Measurements from ENCODE around the gene MAK.
A peak's percentile ranks its signal among the peaks of the same experiment; 100 is the strongest.
"Not testable (repeated sequence)": the region's sequence is repeated elsewhere in the genome, so short reads cannot be mapped to it uniquely, and the experiment has no call there.

MAK gene

GRCh38 chr6:10771371-10771894, 66.9 kb downstream of the MAK start:
- no peak for DNase-seq

- no peak for DNase-seq
Observed at GRCh38 chr6:10769419-10769818, 68.9 kb downstream of the MAK start.

DNA sequence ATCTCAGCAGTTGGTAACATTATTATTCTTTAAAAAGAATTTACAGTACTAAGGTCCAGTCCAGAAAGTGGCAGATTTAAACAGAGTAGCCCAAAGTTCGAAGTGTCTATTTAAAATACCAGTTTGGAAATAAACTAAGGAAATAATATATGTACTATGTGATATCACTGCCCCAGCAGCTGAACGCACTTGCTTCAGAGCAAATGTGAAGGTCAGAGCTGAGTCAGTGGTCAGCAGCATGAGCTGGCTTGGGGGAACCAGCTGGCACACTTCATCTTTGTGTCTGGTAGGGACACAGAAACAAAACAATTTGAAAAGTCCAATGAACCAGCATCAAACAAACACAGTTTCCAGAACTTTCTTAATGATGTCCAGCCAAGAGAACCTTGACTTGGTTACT, 75.3 kb downstream of the MAK start:
- DNase-seq: peak; percentile 17

GRCh38 chr6:10759884-10760329, 78.4 kb downstream of the MAK start:
- DNase-seq: no peak

DNA sequence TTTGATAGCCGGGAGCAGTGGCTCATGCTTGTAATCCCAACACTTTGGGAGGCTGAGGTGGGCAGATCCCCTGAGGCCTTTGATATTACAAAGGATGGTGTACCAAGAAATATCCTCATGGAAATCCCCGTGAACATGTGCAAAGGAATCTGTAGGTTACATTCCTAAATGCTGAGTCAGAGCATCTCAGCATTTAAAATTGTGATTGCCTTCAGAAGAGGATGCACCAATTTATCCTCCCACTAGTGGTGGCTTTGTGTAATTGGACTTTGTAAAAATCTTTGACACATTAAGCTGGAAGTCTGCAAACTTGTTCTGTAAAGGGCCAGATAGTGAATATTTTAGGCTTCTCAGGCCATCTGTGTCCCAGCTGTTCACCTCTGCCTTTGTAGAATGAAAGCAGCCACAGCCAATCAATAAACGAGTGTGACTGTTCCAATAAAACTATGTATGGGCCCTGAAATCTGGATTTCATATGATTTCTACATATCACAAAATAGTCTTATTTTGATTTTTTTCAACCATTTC, 79.0 kb downstream of the MAK start:
- DNase-seq: peak; percentile 46

DNA sequence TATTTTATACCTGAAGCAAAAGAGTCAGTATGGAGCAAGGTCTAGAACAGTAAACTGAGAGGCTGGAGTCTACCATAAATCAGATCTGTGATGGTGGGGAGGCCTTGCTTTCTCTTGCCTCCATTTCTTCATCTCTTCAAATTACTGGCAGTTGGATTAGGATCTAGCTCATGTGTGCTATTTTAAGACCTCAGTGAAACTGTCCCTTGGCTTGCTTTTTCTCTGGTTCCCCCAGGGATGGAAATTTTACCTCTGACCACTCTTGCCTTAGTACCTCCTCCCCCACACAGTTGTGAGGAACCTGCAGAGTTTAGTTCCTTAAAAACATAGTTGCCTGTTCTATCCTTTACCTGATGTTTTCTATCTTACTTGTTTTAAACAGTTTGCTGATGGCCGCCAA, 82.3 kb downstream of the MAK start:
- DNase-seq: no peak

DNA sequence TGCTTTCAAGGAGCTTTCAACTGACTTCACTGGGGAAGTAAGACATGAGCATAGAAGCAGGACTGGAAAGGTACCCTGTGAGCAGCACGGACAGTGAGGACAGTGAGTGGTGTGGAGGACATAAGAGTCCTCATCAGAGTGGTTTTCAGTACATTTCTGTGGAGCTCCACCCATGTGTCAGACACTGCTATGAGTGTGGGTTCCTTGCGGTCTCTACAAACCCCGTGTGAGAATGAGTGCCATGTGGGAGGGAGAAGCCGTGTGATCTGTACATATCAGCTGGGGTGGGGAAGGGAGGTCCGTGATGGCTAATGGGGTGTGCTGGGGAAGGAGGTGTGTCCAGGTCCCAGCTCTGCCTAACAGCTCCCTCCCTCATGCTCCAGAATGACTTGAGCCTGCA, 86.6 kb downstream of the MAK start:
- not testable (repeated sequence) for DNase-seq

DNA sequence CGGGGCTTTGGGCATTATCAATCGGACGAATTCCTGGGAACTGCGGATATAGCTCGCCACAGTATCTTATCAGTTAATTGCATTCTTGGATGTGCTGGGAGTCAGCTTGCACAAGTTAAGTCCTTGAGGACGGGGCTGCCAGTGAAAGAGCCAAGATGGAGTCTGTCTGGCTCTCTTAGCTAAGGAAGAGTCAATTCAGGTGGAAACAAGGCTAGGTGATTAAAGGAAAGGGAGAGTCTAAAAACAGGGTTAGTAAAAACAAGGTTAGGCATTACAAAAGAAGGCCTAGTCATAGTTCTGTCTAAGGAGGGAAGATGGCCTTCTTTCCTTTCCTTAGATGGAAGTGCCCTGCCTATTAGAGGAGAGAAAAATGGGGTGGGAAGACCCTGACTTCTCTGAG, 87.8 kb downstream of the MAK start:
- DNase-seq: not testable (repeated sequence)

DNA sequence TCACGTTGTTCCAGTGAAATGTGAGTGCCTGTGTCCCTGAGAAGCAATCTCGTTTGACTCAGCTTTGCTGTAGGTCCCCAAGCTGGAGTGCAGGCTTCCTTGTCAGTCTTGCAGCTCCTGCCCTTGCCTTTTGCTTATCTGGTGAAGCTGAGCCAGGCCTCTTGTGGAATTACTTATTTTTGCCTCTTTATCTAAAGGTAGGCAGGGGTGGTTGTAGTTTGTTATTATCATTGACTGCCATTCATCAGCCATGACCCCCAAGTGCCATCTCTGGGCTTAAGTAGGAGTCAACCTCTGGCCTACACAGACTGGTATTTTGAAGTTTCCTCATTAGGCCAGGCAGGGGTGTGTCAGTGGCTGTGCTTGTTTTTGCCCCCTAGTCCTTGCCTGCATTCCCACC, 88.6 kb downstream of the MAK start:
- DNase-seq: no peak

DNA sequence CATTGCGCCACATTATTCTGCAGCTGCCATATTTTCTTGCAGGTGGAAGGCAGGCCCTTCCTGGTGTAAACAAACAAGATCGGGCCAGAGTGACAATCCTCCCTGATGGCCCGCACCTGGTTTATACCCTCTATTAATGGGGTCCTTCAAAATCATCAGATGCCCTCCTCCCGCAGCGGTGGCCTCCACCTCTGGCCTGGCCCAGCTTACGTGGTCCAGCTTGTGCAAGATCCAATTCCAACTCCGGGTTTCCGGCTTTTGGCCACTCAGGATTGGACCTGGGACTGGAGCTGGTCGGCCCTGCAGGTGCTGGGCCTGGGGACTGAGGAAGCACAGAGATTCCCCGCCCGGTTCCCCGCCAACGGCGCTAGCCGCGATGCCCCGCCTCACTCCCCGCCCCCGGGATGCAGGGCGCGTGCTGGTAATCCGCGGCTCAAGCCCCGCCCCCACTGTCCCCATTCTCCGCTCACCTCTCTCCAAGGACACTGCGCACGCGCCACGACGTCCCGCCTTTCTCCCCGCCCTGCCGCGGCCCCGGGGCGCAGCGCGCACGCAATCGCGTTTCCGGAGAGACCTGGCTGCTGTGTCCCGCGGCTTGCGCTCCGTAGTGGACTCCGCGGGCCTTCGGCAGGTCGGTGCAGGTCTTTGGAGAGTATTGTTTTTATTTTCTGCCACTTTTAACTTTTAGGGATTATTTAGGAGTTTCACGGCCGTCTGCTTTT, 90.9 kb downstream of the MAK start, which contains the start of gene TMEM14B:
Gene TMEM14B, plus strand, starts transcription at position 555 of the 722 bp plus-strand sequence. CDS start 1,441 bp downstream, outside the sequence.
- DNase-seq: peak; percentile 100

GRCh38 chr6:10746915-10747250, 91.5 kb downstream of the MAK start:
- peak; percentile 10 for DNase-seq

DNA sequence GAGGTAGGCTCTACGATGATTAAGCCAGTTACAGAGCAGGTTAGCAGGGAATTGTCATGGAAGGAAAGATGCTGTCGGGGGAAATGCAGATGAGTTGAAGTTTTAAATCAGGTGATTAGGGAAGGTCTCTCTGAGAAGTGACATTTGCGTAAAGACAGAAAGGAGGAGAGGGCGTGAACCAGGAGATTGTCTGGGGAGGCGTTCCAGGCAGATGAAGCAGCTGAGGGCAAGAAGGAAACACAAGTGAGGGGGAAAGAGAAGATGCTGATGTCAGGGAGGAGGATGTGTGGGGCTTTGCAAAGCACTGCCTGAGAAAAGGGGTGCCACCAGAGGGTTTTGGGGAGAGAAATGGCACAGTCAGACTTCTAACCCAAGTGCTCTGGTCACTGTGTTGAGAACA, 93.2 kb downstream of the MAK start:
- no peak for DNase-seq

GRCh38 chr6:10743515-10743914, 94.8 kb downstream of the MAK start:
- DNase-seq: no peak

- no peak for DNase-seq
Observed at GRCh38 chr6:10742251-10742650, 96.1 kb downstream of the MAK start.

- not testable (repeated sequence) for DNase-seq
Observed at GRCh38 chr6:10741643-10742042, 96.7 kb downstream of the MAK start.

DNA sequence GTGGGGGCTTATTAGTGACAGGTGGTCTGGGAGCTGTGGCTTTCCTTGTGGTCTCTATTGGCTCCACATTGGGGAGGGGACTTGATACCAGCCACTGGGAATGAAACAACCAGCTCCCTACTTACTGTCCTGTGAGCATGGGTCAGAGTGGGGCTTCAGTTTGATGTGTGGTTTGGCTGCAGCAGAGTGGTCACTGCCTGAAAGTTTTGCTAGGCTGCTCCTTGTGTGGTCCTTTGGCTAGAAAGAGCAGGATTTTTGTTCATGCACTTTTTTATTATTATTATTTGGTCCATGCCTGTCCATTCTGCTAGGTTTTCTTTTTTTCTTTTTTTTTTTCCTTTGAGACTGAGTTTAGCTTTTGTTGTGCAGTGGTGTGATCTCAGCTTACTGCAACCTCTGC, 98.3 kb downstream of the MAK start:
- no peak for DNase-seq

DNA sequence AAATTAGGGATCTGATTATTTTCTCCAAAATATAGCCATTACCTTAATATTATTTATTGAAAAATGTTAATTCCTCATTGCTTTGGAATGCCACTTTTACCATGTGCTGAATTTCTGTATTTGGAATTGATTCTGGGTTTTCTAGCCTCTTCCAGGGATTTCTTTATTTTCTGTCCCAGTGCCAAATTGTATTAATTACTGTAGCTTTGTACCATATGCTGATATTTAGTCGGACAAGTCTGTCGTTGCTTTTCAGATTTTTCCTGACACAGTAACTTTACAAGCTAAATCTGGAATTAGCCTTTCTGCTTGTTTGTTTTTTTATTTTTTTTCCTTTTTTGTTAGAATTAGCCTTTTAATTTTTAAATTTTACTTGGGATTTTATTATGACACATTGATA, 101.6 kb downstream of the MAK start:
- DNase-seq: no peak

DNA sequence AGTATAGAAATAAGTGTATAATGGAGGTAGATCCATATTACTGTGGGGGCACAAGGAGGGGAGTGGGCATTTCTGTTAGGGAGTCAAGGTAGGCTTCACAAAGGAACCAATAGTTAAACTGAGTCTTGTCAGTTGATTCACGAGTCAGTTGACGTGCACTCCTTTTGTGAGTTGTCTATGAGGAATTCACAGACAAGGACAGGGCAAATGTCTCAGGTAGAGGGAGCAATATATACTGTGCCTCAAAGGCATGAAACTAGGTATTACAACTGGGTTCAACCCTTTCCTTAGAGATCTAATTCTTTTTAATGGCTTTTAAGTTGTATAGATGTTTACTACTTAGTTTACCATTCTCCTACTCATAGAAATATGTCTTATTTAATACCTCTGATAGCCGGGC, 104.5 kb downstream of the MAK start:
- DNase-seq: no peak

DNA sequence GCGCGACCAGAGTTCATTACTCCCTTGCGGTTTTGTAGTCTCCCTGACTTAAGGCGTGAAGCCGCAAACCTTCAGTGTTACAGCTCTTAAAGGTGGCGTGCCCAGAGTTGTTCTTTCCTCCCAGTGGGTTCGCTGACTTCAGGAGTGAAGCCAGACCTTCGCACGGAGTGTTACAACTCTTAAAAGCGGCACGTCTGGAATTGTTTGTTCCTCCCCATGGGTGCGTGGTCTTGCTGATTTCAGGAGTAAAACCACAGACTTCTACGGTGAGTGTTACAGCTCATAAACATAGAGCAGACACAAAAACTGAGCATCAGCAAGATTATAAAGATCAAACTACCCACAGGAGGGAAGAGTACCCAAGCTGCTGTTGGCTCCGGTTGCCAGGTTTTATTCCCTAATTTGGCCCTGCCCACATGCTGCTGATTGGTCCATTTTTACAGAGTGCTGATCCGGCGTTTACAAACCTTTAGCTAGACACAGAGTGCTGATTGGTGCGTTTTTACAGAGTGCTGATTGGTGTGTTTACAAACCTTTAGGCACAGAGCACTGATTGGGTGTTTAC, 105.1 kb downstream of the MAK start:
- DNase-seq: no peak

GRCh38 chr6:10730254-10730653, 108.1 kb downstream of the MAK start:
- no peak for DNase-seq

GRCh38 chr6:10725716-10726115, 112.6 kb downstream of the MAK start:
- no peak for DNase-seq

DNA sequence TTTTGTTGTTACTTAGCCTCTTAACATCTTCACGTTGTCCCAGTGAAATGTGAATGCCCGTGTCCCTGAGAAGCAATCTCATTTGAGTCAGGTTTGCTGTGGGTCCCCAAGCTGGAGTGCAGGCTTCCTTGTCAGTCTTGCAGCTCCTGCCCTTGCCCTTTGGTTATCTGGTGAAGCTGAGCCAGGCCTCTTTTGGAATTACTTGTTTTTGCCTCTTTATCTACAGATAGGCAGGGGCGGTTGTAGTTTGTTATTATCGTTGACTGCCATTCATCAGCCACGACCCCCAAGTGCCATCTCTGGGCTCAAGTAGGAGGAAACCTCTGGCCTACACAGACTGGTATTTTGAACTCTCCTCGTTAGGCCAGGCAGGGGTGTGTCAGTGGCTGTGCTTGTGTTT, 113.3 kb downstream of the MAK start:
- DNase-seq: no peak

DNA sequence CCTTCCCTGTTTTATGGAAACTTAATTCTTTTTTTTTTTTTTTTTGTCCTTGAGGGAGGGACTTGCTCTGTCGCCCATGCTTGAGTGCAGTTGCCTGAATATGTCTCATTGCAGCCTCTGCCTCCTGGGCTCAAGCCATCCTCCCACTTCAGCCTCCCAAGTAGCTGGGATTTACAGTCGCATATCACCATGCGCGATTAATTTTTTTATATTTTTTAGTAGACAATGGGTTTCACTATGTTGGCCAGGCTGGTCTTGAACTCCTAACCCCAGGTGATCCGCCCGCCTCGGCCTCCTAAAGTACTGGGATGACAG, 114.8 kb downstream of the MAK start:
- no peak for DNase-seq

DNA sequence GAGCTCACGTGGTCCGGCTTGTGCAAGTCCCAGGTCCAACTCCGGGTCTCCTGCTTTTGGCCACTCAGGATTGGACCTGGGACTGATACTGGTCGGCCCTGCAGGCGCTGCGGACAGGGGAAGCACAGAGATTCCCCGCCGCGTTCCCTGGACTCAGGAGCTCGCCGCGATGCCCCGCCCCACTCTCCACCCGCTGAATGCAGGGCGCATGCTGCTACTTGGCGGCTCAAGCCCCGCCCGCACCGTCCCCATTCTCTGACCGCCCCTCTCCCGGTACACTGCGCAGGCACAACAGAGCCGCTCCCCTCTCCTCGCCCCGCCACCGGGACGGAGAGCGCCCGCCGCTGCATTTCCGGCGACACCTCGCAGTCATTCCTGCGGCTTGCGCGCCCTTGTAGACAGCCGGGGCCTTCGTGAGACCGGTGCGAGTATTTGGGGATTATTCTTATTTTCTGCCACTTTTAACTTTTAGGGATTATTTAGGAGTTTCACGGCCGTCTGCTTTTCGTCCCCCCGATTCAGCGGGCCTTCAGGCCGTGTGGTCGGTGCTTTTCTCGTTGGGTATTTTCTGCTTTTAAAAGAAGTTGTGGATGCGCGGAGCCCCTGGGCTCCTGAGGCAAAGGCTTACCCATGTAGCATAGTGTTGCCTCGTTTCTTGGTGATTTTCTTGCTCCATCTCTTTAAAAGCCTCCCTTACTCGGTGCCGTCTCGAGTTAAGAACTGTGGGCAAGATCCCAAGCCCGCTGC, 115.3 kb downstream of the MAK start, which contains the start of gene TMEM14C:
Gene TMEM14C, plus strand, starts transcription at position 251 of the 747 bp plus-strand sequence. CDS start 1,544 bp downstream, outside the sequence.
- peak; percentile 93 for DNase-seq

All from suppressor macrophage treated with lipopolysaccharide for 4 hours (primary cell).